Nephron (organoid): Measurements from ENCODE around the gene SMIM10L1.

Experiments
- H3K27ac Mint-ChIP-seq, 3 experiments: 2 replicates each; pipeline ENCODE4 v1.8.0; 2020; ENCODE audit warnings: mixed read lengths in 3 of 3, mild to moderate bottlenecking in 2 of 3, moderate library complexity in 1 of 3
- H3K27me3 Mint-ChIP-seq: 2 replicates; pipeline ENCODE4 v1.8.0; 2021; ENCODE audit warnings: low read depth, mild to moderate bottlenecking, moderate library complexity, mixed read lengths
- H3K36me3 Mint-ChIP-seq: 2 replicates; pipeline ENCODE4 v1.8.0; 2020; ENCODE audit warnings: low read depth, mixed read lengths
- H3K4me1 Mint-ChIP-seq: 2 replicates; pipeline ENCODE4 v1.8.0; 2020; ENCODE audit warnings: mixed read lengths
- H3K4me3 Mint-ChIP-seq, 3 experiments: 2 replicates each; pipeline ENCODE4 v1.8.0; 2020; ENCODE audit warnings: mild to moderate bottlenecking in 3 of 3, mixed read lengths in 3 of 3, moderate library complexity in 2 of 3
- H3K9me3 Mint-ChIP-seq: 2 replicates; pipeline ENCODE4 v1.8.0; 2020; ENCODE audit warnings: mixed read lengths
- CTCF ChIP-seq, 3 experiments: fragments of 200-600 bp; sonication (generic); IDR thresholded peaks; one replicate each; pipeline ENCODE4 v1.5.0; 2021; ENCODE audit warnings: antibody characterized with exemption in 3 of 3; ENCODE audit not compliant: unreplicated experiment in 3 of 3

The SMIM10L1 gene

GRCh38 chr12:11154400-11154925 lies 16.5 kb upstream of the SMIM10L1 start:
- Mint-ChIP-seq H3K27ac (no peak overlapping the region), H3K27me3 (no peaks in the 10 kb centered on the region), H3K4me1 (no peaks in the 10 kb centered on the region), H3K9me3 (peaks cover 41% of the 10 kb centered on the region), H3K36me3 (peaks cover 75% of the 10 kb centered on the region), H3K4me3 (no peak overlapping the region)
- no peak for TF ChIP-seq CTCF (IDR thresholded peaks at IDR 0.05; ENCODE audit: unreplicated experiment in 3 of 3)

- peaks cover 85% of the 10 kb centered on the region for H3K36me3 Mint-ChIP-seq
- no peak overlapping the region for H3K4me3 Mint-ChIP-seq
- H3K27me3 Mint-ChIP-seq = no peaks in the 10 kb centered on the region
- H3K9me3 Mint-ChIP-seq = peaks cover 22% of the 10 kb centered on the region
- TF ChIP-seq CTCF (IDR thresholded peaks at IDR 0.05; ENCODE audit: unreplicated experiment in 3 of 3) = no peak
- H3K27ac Mint-ChIP-seq = no peak overlapping the region
- no peaks in the 10 kb centered on the region for H3K4me1 Mint-ChIP-seq
Observed at GRCh38 chr12:11158885-11159444, 12.0 kb upstream of the SMIM10L1 start.

GRCh38 chr12:11162502-11162901 lies 8.5 kb upstream of the SMIM10L1 start:
- Mint-ChIP-seq H3K36me3 (peaks cover 83% of the 10 kb centered on the region), H3K4me3 (no peak overlapping the region), H3K9me3 (peaks cover 2% of the 10 kb centered on the region), H3K4me1 (no peaks in the 10 kb centered on the region), H3K27me3 (no peaks in the 10 kb centered on the region), H3K27ac (no peak overlapping the region)
- no peak for TF ChIP-seq CTCF (IDR thresholded peaks at IDR 0.05; ENCODE audit: unreplicated experiment in 3 of 3)

GRCh38 chr12:11164384-11164783 lies 6.6 kb upstream of the SMIM10L1 start:
- Mint-ChIP-seq H3K4me3 (no peak overlapping the region), H3K36me3 (peaks cover 82% of the 10 kb centered on the region), H3K4me1 (peaks cover 12% of the 10 kb centered on the region), H3K9me3 (peaks cover 2% of the 10 kb centered on the region), H3K27me3 (no peaks in the 10 kb centered on the region), H3K27ac (no peak overlapping the region)
- no peak for TF ChIP-seq CTCF (IDR thresholded peaks at IDR 0.05; ENCODE audit: unreplicated experiment in 3 of 3)

GRCh38 chr12:11166300-11166699 lies 4.7 kb upstream of the SMIM10L1 start:
- H3K36me3 Mint-ChIP-seq = peaks cover 69% of the 10 kb centered on the region
- H3K27ac Mint-ChIP-seq = no peak overlapping the region
- H3K4me3 Mint-ChIP-seq = no peak overlapping the region
- no peaks in the 10 kb centered on the region for H3K27me3 Mint-ChIP-seq
- TF ChIP-seq CTCF (IDR thresholded peaks at IDR 0.05; ENCODE audit: unreplicated experiment in 3 of 3) = no peak
- H3K9me3 Mint-ChIP-seq = peaks cover 2% of the 10 kb centered on the region
- H3K4me1 Mint-ChIP-seq = peaks cover 25% of the 10 kb centered on the region

GRCh38 chr12:11170810-11171144 lies 217 bp upstream of the SMIM10L1 start:
- H3K9me3 Mint-ChIP-seq = no peaks in the 10 kb centered on the region
- H3K4me1 Mint-ChIP-seq = peaks cover 46% of the 10 kb centered on the region
- no peak for TF ChIP-seq CTCF (IDR thresholded peaks at IDR 0.05; ENCODE audit: unreplicated experiment in 3 of 3)

More at GRCh38 chr12:11170810-11171144, 217 bp upstream of the SMIM10L1 start:
- Mint-ChIP-seq H3K27me3 (no peaks in the 10 kb centered on the region), H3K27ac (peak overlapping the region; percentile 95 to 100 (median 99)), H3K4me3 (peak overlapping the region; percentile 96 to 98 (median 96)), H3K36me3 (peaks cover 50% of the 10 kb centered on the region)
